ENCODE data around the gene MIR17HG.
"Not testable (repeated sequence)": the region's sequence is repeated elsewhere in the genome, so short reads cannot be mapped to it uniquely, and the experiment has no call there.

The MIR17HG gene

GRCh38 chr13:91347202-91347995, at the start of gene MIR17HG:
TSS of gene MIR17HG (plus strand) at chr13:91347687.
- peak; percentile 98 for DNase-seq

- DNase-seq = no peak
Observed at GRCh38 chr13:91298060-91298459, 49.4 kb upstream of the MIR17HG start.

- DNase-seq = no peak
Observed at GRCh38 chr13:91302111-91302510, 45.4 kb upstream of the MIR17HG start.

- no peak for DNase-seq
Observed at GRCh38 chr13:91303031-91303430, 44.5 kb upstream of the MIR17HG start.

GRCh38 chr13:91304741-91305140, 42.7 kb upstream of the MIR17HG start:
- no peak for DNase-seq

GRCh38 chr13:91305652-91306051, 41.8 kb upstream of the MIR17HG start:
- no peak for DNase-seq

- DNase-seq = no peak
Observed at GRCh38 chr13:91307887-91308286, 39.6 kb upstream of the MIR17HG start.

GRCh38 chr13:91308299-91308698, 39.2 kb upstream of the MIR17HG start:
- no peak for DNase-seq

- DNase-seq = no peak
Observed at GRCh38 chr13:91311491-91311890, 36.0 kb upstream of the MIR17HG start.

- no peak for DNase-seq
Observed at GRCh38 chr13:91312324-91312723, 35.2 kb upstream of the MIR17HG start.

GRCh38 chr13:91313103-91313502, 34.4 kb upstream of the MIR17HG start:
- DNase-seq = peak; percentile 29

GRCh38 chr13:91313581-91313980, 33.9 kb upstream of the MIR17HG start:
- no peak for DNase-seq

GRCh38 chr13:91314888-91315287, 32.6 kb upstream of the MIR17HG start:
- DNase-seq = no peak

- DNase-seq = no peak
Observed at GRCh38 chr13:91318886-91319285, 28.6 kb upstream of the MIR17HG start.

GRCh38 chr13:91319996-91320395, 27.5 kb upstream of the MIR17HG start:
- no peak for DNase-seq

GRCh38 chr13:91320990-91321389, 26.5 kb upstream of the MIR17HG start:
- not testable (repeated sequence) for DNase-seq

GRCh38 chr13:91323349-91323748, 24.1 kb upstream of the MIR17HG start:
- no peak for DNase-seq

GRCh38 chr13:91326146-91326545, 21.3 kb upstream of the MIR17HG start:
- DNase-seq = no peak

GRCh38 chr13:91328726-91329125, 18.8 kb upstream of the MIR17HG start:
- DNase-seq = no peak

GRCh38 chr13:91329733-91330132, 17.8 kb upstream of the MIR17HG start:
- DNase-seq = no peak

- no peak for DNase-seq
Observed at GRCh38 chr13:91331047-91331915, 16.2 kb upstream of the MIR17HG start.

- DNase-seq = no peak
Observed at GRCh38 chr13:91346062-91346461, 1.4 kb upstream of the MIR17HG start.

GRCh38 chr13:91346850-91347201, 661 bp upstream of the MIR17HG start:
- DNase-seq = peak; percentile 83

Data from NCI-H1092 treated with DMSO at 0.1 percent for 48 hours (cell line).